RCC 7860 (cell line): ENCODE measurements around the gene TGFB1I1.
"Not testable (repeated sequence)": the region's sequence is repeated elsewhere in the genome, so short reads cannot be mapped to it uniquely, and the experiment has no call there.

Experiments
- DNase-seq: peaks from one replicate; pipeline ENCODE4 v3.0.0-alpha.2; 2015; ENCODE audit warnings: low spot score
- FAIRE-seq: peaks from 2 replicates; lab custom pipeline; 2012; peaks lifted over from hg19 to GRCh38; lab: Jason Lieb, UNC

TGFB1I1 gene

DNA sequence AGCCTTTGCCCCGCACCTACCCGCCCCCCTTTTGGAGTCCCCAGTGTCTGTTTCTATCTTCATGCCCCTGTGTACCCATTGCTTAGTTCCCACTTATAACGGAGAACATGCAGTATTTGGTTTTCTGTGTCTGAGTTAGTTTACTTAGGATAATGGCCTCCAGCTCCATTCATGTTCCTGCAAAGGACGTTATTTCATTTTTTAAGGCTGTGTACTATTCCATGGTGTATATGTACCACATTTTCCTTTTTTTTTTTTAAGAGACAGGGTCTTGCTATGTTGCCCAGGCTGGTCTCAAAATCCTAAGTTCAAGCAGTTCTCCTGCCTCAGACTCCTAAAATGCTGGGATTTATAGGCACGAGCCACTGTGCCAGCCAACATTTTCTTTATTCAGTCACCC, 4.1 kb upstream of the TGFB1I1 start:
- DNase-seq (no peak), FAIRE-seq (no peak)

DNA sequence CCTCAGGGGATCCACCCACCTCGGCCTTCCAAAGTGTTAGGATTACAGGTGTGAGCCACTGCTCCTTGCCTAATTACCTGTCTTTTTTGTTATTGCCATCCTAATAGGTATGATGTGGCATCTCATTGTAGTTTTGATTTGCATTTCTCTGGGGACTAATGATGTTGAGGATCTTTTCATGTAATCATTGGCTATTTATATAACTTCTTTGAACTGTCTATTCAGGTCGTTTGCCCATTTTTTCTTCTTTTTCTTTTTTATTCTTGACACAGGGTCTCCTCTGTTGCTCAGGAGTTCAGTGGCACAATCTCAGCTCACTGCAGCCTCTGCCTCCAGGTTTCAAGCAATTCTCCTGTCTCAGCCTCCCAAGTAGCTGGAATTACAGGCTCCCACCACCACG, 1.3 kb upstream of the TGFB1I1 start:
- DNase-seq (no peak), FAIRE-seq (no peak)

DNA sequence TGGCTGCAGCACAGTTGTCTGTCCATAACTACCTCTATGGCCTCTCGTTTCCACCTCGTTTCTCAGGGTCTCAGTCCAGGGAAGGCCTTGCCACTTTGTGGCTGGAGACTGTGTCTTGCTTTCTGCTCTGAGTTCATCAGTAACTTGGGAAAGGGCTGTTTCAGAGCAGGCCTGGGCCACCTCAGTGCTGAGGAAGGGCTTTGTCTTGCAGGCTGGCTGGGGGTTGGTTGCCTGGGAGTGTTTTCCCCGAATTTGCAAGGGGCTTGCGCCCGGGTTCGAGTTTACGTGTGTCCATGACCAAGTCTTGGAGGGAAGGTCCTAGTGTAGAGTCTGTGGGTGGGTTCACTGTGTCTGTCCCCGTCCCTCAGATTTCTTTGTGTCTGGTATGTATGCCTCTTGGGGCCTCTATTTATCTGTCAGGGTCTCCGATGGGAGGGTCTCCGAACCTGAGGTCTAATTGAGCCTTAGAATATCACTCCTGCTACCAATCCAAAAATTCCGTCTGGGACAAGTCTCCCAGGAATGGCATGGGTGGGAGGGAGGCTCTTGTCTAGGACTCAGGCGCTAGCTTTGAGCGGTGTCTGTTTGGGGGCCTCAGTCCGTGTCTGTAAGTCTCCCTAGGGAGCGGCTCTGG, 594 bp upstream of the TGFB1I1 start:
- FAIRE-seq = no peak
- DNase-seq = no peak

- FAIRE-seq (no peak), DNase-seq (peak; percentile 46)
These were observed 804 bp downstream of the TGFB1I1 start for GRCh38 chr16:31472709-31473203.

GRCh38 chr16:31473264-31473984, 1.5 kb downstream of the TGFB1I1 start:
- no peak for DNase-seq
- FAIRE-seq = no peak

DNA sequence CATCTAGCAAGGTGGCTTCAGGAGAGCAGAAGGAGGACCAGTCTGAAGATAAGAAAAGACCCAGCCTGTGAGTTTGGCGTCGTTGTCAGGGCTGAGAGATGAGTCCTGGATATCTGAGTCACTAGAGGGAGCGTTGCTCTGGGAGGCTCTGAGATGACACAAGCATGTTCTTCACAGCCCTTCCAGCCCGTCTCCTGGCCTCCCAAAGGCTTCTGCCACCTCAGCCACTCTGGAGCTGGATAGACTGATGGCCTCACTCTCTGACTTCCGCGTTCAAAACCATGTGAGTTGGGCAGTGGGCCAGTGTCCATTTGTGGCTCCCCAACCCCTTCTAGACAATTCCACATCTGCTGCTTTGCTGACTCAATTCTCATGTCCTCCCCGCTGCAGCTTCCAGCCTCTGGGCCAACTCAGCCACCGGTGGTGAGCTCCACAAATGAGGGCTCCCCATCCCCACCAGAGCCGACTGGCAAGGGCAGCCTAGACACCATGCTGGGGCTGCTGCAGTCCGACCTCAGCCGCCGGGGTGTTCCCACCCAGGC, 2.3 kb downstream of the TGFB1I1 start:
- FAIRE-seq (no peak), DNase-seq (no peak)

GRCh38 chr16:31474773-31475738, 3.1 kb downstream of the TGFB1I1 start:
- DNase-seq (no peak), FAIRE-seq (no peak)

- DNase-seq = no peak
- FAIRE-seq = no peak
These were observed 4.0 kb downstream of the TGFB1I1 start for GRCh38 chr16:31475946-31476302.

DNA sequence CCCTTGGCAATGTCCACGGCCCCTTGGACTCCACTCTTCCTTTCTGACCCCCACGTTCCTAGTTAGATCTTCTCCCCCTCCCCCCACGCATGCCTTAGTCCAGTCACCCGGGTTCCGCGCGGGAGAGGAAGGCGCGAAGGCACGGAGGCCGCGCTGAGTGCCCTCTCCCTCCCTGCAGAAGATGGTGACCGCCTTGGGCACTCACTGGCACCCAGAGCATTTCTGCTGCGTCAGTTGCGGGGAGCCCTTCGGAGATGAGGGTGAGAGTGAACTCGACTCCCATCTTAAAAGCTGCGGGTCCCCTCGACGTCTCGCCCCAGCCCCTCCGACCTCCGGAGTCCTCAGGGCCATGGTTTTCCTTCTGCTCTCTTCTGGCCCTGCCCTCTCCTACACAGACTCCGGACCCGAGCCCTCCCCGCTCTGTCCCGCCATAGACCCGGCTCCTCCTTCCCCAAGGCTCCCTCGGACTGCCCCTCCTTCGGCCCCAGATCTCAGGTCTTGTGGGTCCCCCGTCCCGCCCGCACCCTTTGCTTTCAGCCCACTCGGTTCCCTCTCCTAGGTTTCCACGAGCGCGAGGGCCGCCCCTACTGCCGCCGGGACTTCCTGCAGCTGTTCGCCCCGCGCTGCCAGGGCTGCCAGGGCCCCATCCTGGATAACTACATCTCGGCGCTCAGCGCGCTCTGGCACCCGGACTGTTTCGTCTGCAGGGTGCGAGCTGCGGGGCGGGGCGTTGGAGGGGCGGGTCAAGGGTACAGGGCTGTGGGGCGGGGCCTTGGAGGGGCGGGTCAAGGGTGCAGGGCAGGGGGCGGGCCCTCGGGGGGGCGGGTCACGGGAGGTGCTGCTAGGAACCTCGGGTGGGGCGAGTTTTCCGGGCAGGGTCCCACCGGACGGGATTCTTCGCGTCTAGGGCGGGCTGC, 4.6 kb downstream of the TGFB1I1 start:
- no peak for FAIRE-seq
- no peak for DNase-seq

DNA sequence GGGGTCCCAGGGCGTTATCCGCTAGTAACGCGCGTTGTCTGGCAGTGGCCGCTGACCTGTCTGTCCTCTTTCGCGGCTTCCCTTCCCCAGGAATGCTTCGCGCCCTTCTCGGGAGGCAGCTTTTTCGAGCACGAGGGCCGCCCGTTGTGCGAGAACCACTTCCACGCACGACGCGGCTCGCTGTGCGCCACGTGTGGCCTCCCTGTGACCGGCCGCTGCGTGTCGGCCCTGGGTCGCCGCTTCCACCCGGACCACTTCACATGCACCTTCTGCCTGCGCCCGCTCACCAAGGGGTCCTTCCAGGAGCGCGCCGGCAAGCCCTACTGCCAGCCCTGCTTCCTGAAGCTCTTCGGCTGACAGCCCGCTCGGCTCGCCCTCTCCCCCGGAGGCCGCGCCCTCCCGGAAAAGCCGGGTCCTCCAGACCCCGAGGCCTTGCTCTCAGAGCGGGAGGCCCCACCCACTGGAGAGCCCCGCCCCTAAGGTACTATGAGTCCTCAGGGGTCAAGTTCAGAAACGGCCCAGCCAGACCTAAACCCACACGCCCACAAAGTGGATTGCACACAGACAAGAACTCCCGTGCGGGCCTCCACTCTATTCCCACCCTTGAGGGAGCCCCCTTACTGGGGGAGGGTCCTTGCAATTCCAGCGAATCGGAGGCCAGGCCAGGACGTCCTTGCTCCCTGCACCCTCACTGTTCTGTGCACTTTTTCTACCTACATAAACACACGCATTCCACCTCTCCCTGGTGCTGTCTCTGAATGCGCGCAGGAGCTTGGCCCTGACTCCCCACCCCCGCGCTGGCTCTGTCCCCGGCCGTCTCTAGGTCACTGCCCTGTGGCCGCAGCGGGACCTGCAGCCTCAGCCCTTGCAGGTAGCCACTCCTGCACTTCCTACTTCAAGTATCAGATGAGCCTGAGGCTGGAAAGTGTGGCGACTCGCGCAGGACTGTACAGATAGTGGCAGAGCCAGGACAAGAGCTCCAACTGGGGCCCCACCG, 5.6 kb downstream of the TGFB1I1 start:
- DNase-seq (no peak), FAIRE-seq (no peak)

- DNase-seq (no peak), FAIRE-seq (no peak)
These were observed 7.0 kb downstream of the TGFB1I1 start for GRCh38 chr16:31478956-31479355.

DNA sequence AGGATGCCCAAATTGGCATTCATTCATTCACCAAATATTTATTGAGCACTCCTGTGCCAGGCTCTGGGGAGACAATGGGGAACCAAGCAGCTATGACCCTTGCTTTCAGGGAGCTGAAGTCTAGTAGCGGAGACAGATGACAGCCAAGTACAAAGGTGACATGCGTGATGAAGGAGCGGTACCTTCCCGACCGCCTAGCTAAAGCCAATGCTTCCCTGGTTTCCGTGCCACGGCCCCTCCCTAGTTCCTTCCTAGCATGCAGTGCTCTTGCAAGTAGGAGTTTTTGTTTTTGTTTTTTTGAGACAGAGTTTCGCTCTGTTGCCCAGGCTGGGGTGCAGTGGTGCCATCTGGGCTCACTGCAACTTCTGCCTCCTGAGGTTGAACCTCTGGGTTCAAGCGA, 7.8 kb downstream of the TGFB1I1 start:
- no peak for DNase-seq
- no peak for FAIRE-seq

DNA sequence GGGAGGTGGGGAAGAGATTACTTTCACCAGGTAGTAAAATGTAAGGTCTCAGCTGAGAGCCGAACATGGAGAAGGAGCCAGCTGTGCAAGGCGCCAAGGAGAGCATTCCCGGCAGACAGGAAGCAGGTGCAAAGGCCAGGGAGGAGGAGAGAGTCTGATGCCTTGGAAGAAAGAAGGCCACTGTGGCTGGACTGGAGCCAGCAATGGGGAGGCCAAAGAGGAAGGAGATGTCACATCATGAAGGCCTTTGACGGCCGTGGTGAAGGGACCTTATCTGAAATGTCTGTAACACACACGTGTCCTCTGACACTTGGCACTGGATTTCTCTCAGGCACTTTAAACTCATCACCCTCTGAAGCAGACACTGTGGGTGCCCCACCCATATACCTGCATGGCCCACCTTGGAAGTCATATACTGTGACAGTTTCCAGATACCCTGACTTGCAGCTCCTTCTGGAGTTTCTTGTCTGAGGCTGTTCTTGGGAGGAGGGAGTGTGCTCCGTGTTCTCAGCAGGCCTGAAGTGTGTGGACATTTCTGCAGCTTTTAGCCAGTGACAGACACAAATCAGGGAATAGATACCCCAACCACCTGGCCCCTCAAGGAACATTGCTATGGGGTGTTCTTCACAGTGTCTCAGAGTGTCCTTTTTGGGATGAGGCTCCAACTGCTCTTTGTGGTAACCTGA, 9.0 kb downstream of the TGFB1I1 start:
- FAIRE-seq (no peak), DNase-seq (no peak)

DNA sequence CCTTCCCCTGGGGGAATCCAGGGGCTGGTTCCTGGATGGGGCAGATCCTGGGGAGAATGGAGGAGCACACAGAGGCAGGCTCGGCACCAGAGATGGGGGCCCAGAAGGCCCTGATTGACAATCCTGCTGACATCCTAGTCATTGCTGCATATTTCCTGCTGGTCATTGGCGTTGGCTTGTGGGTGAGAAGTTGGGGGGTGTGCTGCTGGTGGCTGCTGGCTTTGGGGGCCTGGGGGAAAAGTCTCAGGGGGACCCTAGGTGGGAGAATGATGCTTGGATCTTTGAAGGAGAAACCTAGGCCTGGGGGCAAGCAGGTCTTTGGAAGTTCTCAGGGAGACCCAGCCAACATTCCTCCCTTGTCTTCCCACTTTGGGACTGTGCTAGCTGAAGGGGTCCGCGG, 11.1 kb downstream of the TGFB1I1 start, which contains the start of gene SLC5A2:
TSS of gene SLC5A2 (plus strand) at position 43 of the 400 bp plus-strand sequence. CDS start at position 57, 14 bp downstream.
- no peak for FAIRE-seq
- no peak for DNase-seq

- not testable (repeated sequence) for FAIRE-seq, DNase-seq
These were observed 12.1 kb downstream of the TGFB1I1 start for GRCh38 chr16:31484048-31484447.

DNA sequence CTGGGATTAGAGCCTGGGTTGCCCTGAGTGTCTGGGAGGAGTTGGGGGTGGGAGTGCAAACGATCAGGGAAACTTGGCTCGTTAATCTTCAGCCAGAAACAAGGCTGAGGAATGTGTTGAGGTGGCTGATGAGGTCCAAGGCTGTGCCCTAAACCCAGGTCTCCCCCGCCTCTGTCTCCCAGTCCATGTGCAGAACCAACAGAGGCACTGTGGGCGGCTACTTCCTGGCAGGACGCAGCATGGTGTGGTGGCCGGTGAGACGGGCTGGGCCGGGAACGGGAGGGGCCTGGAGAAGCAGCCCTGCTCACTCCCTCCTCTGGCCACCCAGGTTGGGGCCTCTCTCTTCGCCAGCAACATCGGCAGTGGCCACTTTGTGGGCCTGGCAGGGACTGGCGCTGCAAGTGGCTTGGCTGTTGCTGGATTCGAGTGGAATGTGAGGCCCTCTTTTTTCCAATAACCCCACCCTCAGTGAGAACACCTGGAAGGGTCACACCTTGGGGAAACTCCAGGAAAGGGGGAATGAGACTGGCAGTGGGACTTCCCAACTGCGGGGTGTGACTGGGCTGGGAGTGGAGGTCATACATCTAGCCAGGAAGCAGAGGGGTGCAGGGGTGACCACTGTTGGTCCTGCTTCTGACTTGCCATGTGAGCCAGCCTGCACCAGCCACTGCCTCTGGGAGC, 12.7 kb downstream of the TGFB1I1 start:
- peak; percentile 82 for DNase-seq
- FAIRE-seq = peak; percentile 84

DNA sequence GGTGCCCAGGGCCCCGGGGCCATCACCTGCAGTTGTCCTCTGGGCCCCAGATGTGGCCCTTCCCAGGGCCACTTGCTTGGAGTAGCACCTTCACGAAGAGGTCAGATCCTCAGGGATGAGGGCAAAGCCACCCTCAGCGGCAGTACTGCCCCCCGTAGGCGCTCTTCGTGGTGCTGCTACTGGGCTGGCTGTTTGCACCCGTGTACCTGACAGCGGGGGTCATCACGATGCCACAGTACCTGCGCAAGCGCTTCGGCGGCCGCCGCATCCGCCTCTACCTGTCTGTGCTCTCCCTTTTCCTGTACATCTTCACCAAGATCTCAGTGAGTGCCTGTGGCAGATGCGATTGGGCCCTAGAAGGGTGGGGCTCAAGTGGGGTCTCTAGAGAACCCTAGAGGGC, 13.6 kb downstream of the TGFB1I1 start:
- DNase-seq (no peak), FAIRE-seq (no peak)

GRCh38 chr16:31486045-31486444, 14.1 kb downstream of the TGFB1I1 start:
- FAIRE-seq = no peak
- DNase-seq = no peak
